PFSK-1 (cell line): ENCODE measurements around the gene CEP295NL.

ENCODE experiments used
- FOXP2 ChIP-seq: optimal IDR thresholded peaks from 2 replicates; pipeline ENCODE3; 2011; ENCODE audit warnings: borderline replicate concordance, control low read depth, inconsistent platforms; ENCODE audit not compliant: insufficient read depth; ENCODE audit errors: extremely low read length, extremely low read depth
- POLR2AphosphoS5 ChIP-seq: IDR thresholded peaks from 2 replicates; pipeline ENCODE4 v1.6.1; 2012; ENCODE audit warnings: low read depth, mild to moderate bottlenecking, control low read depth, low read length, moderate library complexity
- REST ChIP-seq, 2 experiments: IDR thresholded peaks; 2 replicates each; pipeline versions ENCODE4 v1.6.1 to v1.8.0; 2011 to 2012; ENCODE audit warnings: low read depth in 2 of 2, low read length in 2 of 2, control low read depth in 1 of 2, inconsistent platforms in 1 of 2, mild to moderate bottlenecking in 1 of 2, moderate library complexity in 1 of 2; ENCODE audit not compliant: insufficient read depth in 1 of 2
- SIN3A ChIP-seq: IDR thresholded peaks from 2 replicates; pipeline ENCODE4 v1.6.1; 2012; ENCODE audit warnings: mild to moderate bottlenecking, low read length, moderate library complexity, borderline replicate concordance; ENCODE audit not compliant: insufficient read depth
- TAF1 ChIP-seq: IDR thresholded peaks from 2 replicates; pipeline ENCODE4 v1.6.1; 2012; ENCODE audit warnings: low read length, control low read depth, borderline replicate concordance; ENCODE audit not compliant: insufficient read depth

CEP295NL gene

DNA sequence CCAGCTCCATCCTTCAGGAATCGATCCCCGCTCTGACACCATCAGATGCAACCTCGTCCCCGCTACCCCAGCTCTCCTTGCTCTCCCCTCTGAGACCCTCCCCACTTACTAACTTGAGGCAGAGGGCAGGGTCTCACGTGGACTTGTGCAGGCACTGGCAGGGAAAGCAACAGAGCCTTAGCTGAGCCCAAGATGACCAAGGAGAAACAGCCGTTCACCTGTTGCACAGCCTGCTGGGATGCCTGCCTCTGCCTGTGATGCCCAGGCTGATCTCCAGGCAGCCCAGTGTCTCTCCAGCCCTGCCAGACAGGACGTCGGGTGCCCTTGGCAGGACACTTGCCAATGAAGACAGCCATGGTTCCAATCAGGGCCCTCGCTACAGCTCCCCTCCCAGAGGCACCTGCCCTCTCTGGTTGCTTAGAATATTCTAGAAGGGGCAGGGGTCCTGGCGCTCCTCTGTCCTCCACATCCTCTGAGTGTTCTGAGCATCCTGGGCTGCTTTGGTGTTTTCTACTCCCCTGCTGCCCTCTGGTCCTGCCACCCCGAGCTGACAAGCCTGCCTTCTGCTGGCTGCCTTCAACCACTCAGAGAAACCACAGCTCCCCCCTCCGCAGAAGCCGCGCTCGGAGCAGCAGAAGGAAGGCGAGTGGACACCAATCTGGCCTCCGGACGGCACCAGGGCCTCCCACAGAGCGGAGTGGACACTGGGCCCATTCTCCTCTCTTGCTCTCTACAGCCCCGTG, 6.7 kb downstream of the CEP295NL start:
- TF ChIP-seq POLR2AphosphoS5: no peak
- no peak for TF ChIP-seq TAF1
- no peak for TF ChIP-seq REST (IDR thresholded peaks at IDR 0.05; ENCODE audit: insufficient read depth in 1 of 2, low read depth in 2 of 2, low read length in 2 of 2)
- no peak for TF ChIP-seq SIN3A

DNA sequence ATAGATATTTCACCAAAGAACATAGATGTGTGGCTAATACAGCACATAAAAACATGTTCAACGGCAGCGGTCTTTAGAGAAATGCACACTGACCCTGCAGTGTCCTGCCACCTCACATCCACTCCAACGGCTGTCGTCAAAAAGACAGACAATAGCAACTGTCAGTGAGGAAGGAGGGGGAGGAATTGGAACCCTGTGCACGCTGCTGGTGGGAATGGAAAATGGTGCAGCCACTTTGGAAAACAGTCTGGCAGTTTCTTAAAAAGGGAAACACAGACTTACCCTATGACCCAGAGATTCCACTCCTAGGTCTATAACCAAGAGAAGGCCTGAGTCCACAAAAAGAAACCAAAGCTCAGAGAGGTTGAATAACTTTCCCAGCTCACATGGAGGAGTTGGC, 7.7 kb downstream of the CEP295NL start:
- TF ChIP-seq POLR2AphosphoS5 (no peak), SIN3A (no peak), TAF1 (no peak), FOXP2 (no peak), REST (IDR thresholded peaks at IDR 0.05; ENCODE audit: insufficient read depth in 1 of 2, low read depth in 2 of 2, low read length in 2 of 2) (no peak)

- no peak for TF ChIP-seq SIN3A
- TF ChIP-seq FOXP2: no peak
These were observed 9.3 kb downstream of the CEP295NL start for GRCh38 chr17:78893684-78894083.

GRCh38 chr17:78892936-78893379, 10.0 kb downstream of the CEP295NL start:
- TF ChIP-seq POLR2AphosphoS5 (no peak), TAF1 (no peak), REST (IDR thresholded peaks at IDR 0.05; ENCODE audit: insufficient read depth in 1 of 2, low read depth in 2 of 2, low read length in 2 of 2) (no peak), FOXP2 (no peak), SIN3A (no peak)

DNA sequence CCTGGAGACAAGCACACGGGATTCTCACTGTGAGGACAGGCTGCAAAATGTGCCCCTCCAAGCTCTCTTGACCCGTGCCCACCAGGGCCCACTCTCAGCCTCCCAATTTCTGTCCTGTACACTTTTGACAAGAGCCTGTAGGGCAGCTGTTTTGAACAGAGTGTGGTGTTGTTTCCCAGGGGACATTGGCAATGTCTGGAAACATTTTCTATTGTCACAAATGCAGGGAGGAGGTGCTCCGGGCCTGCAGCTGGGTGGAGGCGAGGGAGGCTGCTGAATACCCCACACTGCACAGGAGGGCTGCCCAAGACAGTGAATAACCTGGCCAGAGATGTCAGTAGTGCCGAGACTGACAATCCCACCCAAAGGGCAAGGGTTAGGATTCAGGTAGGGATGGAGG, 10.5 kb downstream of the CEP295NL start:
- TF ChIP-seq FOXP2 (no peak), REST (IDR thresholded peaks at IDR 0.05; ENCODE audit: insufficient read depth in 1 of 2, low read depth in 2 of 2, low read length in 2 of 2) (no peak), TAF1 (no peak), POLR2AphosphoS5 (no peak), SIN3A (no peak)
